Osteoblast (primary cell): ENCODE data around the gene SPTLC2. TPM values are rescaled to one million over a fixed set of nuclear protein-coding genes. Genes with fewer than 3 reads are reported as not detected.
A peak's percentile ranks its signal among the peaks of the same experiment; 100 is the strongest.

Source experiments
- DNase-seq: peaks from one replicate; pipeline ENCODE4 v3.0.0; 2011; ENCODE audit warnings: low spot score, mixed read lengths; ENCODE audit not compliant: insufficient read length; ENCODE audit errors: missing footprints
- H2AFZ ChIP-seq: 2 replicates; pipeline ENCODE4 v1.6.0; 2011; ENCODE audit warnings: mild to moderate bottlenecking, low read length
- H3K27ac ChIP-seq: 2 replicates; pipeline ENCODE4 v1.5.1; 2011; ENCODE audit warnings: mild to moderate bottlenecking, low read depth, low read length, moderate library complexity
- H3K27me3 ChIP-seq: 2 replicates; pipeline ENCODE4 v1.6.0; 2012; ENCODE audit warnings: mild to moderate bottlenecking, control low read depth, inconsistent platforms, low read length, moderate library complexity; ENCODE audit not compliant: insufficient read depth
- H3K36me3 ChIP-seq: 2 replicates; pipeline ENCODE4 v1.5.1; 2011; ENCODE audit warnings: mild to moderate bottlenecking, low read length, control low read depth, moderate library complexity; ENCODE audit not compliant: insufficient read depth
- H3K4me1 ChIP-seq: 2 replicates; pipeline ENCODE4 v1.5.1; 2011; ENCODE audit warnings: mild to moderate bottlenecking, low read length, control low read depth, moderate library complexity; ENCODE audit not compliant: insufficient read depth
- H3K4me2 ChIP-seq: 2 replicates; pipeline ENCODE4 v1.6.0; 2011; ENCODE audit warnings: mild to moderate bottlenecking, low read length; ENCODE audit not compliant: insufficient read depth
- H3K4me3 ChIP-seq: fragments of 200-600 bp; sonication (generic); 3 replicates; pipeline ENCODE4 v1.5.1; 2012; ENCODE audit warnings: mild to moderate bottlenecking, low read length, inconsistent platforms; ENCODE audit not compliant: insufficient read depth
- H3K79me2 ChIP-seq: 2 replicates; pipeline ENCODE4 v1.6.0; 2012; ENCODE audit warnings: mild to moderate bottlenecking, low read length, control low read depth, inconsistent platforms; ENCODE audit not compliant: insufficient read depth
- H3K9me3 ChIP-seq: 2 replicates; pipeline ENCODE4 v1.5.1; 2011; ENCODE audit warnings: low read depth, low read length, control low read depth
- H4K20me1 ChIP-seq: 2 replicates; pipeline ENCODE4 v1.6.0; 2012; ENCODE audit warnings: mild to moderate bottlenecking, low read length, control low read depth; ENCODE audit not compliant: insufficient read depth
- CTCF ChIP-seq: IDR thresholded peaks from 2 replicates; pipeline ENCODE4 v1.5.1; 2011; ENCODE audit warnings: mild to moderate bottlenecking, low read depth, low read length, moderate library complexity; ENCODE audit errors: extremely low read depth
- total RNA-seq: library from RNA; depleted of rRNA; stranded (reverse); fragments of >200 nt; gene quantifications from 2 replicates; pipeline ENCODE4 v1.2.3, GENCODE V29; 2012

SPTLC2 gene
- total RNA-seq, 1 donor = 59.0 TPM

- peaks cover 29% of the 10 kb centered on the region for H3K36me3 ChIP-seq
- DNase-seq = no peak
- peak overlapping the region; percentile 18 for H3K27ac ChIP-seq
- no peaks in the 10 kb centered on the region for H3K27me3 ChIP-seq
- H4K20me1 ChIP-seq = peaks cover 6% of the 10 kb centered on the region
- no peak overlapping the region for H3K4me3 ChIP-seq
- no peak overlapping the region for H2AFZ ChIP-seq
- H3K9me3 ChIP-seq = no peaks in the 10 kb centered on the region
- no peak for TF ChIP-seq CTCF
- peaks cover 14% of the 10 kb centered on the region for H3K4me1 ChIP-seq
- H3K4me2 ChIP-seq = no peak overlapping the region
- peaks cover 86% of the 10 kb centered on the region for H3K79me2 ChIP-seq
These were observed 41.9 kb downstream of the SPTLC2 start for GRCh38 chr14:77574446-77575115.

DNA sequence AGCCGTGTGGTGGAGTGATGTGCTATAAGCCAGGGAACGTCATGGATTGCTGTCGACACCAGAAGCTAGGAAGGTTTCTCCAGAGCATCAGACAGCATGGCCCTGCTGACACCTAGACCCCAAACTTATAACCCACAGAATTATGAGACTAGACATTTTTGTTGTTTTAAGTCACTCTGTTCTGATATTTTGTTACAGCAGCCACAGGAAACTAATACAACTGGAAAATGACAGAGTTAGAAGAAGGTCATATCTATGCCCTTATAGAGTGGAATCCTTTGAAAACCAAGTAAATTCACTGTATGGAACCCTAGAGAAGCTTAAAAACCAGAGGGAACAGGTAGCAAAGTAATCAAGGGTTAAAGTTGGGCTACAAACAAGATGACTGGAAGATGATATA lies 42.5 kb downstream of the SPTLC2 start:
- Histone ChIP-seq H4K20me1 (peaks cover 2% of the 10 kb centered on the region), H3K36me3 (peaks cover 35% of the 10 kb centered on the region), H3K4me2 (no peak overlapping the region), H3K4me3 (no peak overlapping the region), H3K79me2 (peaks cover 87% of the 10 kb centered on the region), H3K27me3 (no peaks in the 10 kb centered on the region), H3K27ac (peak overlapping the region; percentile 18), H3K9me3 (no peaks in the 10 kb centered on the region), H3K4me1 (peaks cover 7% of the 10 kb centered on the region), H2AFZ (no peak overlapping the region)
- no peak for TF ChIP-seq CTCF
- DNase-seq = no peak

- H4K20me1 ChIP-seq = peaks cover 2% of the 10 kb centered on the region
- H3K4me3 ChIP-seq = no peak overlapping the region
- no peak overlapping the region for H2AFZ ChIP-seq
- H3K36me3 ChIP-seq = peaks cover 42% of the 10 kb centered on the region
- peaks cover 4% of the 10 kb centered on the region for H3K4me1 ChIP-seq
- H3K9me3 ChIP-seq = no peaks in the 10 kb centered on the region
- H3K79me2 ChIP-seq = peaks cover 79% of the 10 kb centered on the region
- H3K27me3 ChIP-seq = no peaks in the 10 kb centered on the region
- peak; percentile 76 for DNase-seq
- no peak for TF ChIP-seq CTCF
- no peak overlapping the region for H3K27ac ChIP-seq
- H3K4me2 ChIP-seq = no peak overlapping the region
These were observed 45.6 kb downstream of the SPTLC2 start for GRCh38 chr14:77570706-77571268.

- no peak for DNase-seq
- Histone ChIP-seq H3K27me3 (no peaks in the 10 kb centered on the region), H2AFZ (no peak overlapping the region), H3K4me3 (no peak overlapping the region), H3K79me2 (peaks cover 63% of the 10 kb centered on the region), H3K36me3 (peaks cover 48% of the 10 kb centered on the region), H4K20me1 (peaks cover 4% of the 10 kb centered on the region), H3K4me1 (peaks cover 24% of the 10 kb centered on the region), H3K27ac (peak overlapping the region; percentile 65), H3K4me2 (no peak overlapping the region), H3K9me3 (no peaks in the 10 kb centered on the region)
- no peak for TF ChIP-seq CTCF
These were observed 50.5 kb downstream of the SPTLC2 start for GRCh38 chr14:77565994-77566305.
